Measurements from ENCODE around the gene QPRT. TPM values are rescaled to one million over a fixed set of nuclear protein-coding genes. Genes with fewer than 3 reads are reported as not detected.
"Not testable (repeated sequence)": the region's sequence is repeated elsewhere in the genome, so short reads cannot be mapped to it uniquely, and the experiment has no call there.

The QPRT gene
- total and polyA plus RNA-seq, 7 experiments from 2014 or later: 0.54 to 6.5 (median 0.90) TPM

GRCh38 chr16:29743827-29744531, 65.0 kb downstream of the QPRT start:
- peaks cover 0 to 3% (median 0%) of the 10 kb centered on the region in 5 donors for H3K27me3 Mint-ChIP-seq
- peak overlapping the region; percentile 76 for H3K4me3 ChIP-seq (ENCODE audit: low read length)
- DNase-seq: peak in 8 of 9 donors; percentile 33 to 63 (median 50)
- peak overlapping the region; percentile 72 to 100 (median 96) for H3K27ac Mint-ChIP-seq
- no peaks in the 10 kb centered on the region for H3K9me3 ChIP-seq (ENCODE audit: control insufficient read depth in 2 of 3, low read length in 3 of 3)
- H3K4me1 ChIP-seq (ENCODE audit: control insufficient read depth in 2 of 2, insufficient read depth in 2 of 2, low read length in 2 of 2): peaks cover 63 to 68% of the 10 kb centered on the region in 2 donors
- H3K36me3 Mint-ChIP-seq: peaks cover 11 to 64% (median 53%) of the 10 kb centered on the region in 5 donors
- peak overlapping the region; percentile 99 for H3K27ac ChIP-seq (ENCODE audit: low read depth, low read length)
- H3K36me3 ChIP-seq (ENCODE audit: control insufficient read depth in 2 of 3, insufficient read depth in 3 of 3, low read length in 3 of 3): peaks cover 6 to 38% (median 6%) of the 10 kb centered on the region in 3 experiments
- H3K9me3 Mint-ChIP-seq: peaks cover 0 to 8% (median 3%) of the 10 kb centered on the region in 11 donors
- peak overlapping the region; percentile 96 to 100 (median 99) for H3K4me3 Mint-ChIP-seq
- H3K4me1 Mint-ChIP-seq: peaks cover 56 to 80% (median 75%) of the 10 kb centered on the region in 7 donors
- intact Hi-C loops (cut with micrococcal nuclease): no loop called here
- CTCF ChIA-PET: interaction anchor here (0.8 to 6.6 kb wide), 5 partner anchors 13 to 61 kb away, joined by 3 to 25 read pairs (median 5); partner anchors contain the start of gene KIF22
- POLR2A ChIA-PET: interaction anchor here (0.6 to 8.5 kb wide), 18 partner anchors 11 to 322 kb away, joined by 3 to 79 read pairs (median 7); partner anchors contain the start of genes ALDOA, CDIPT, KIF22 and MAZ
- H3K27me3 ChIP-seq (ENCODE audit: control insufficient read depth in 2 of 2, insufficient read depth in 2 of 2, low read length in 2 of 2): no peaks in the 10 kb centered on the region
- peak; percentile 16 for ATAC-seq

- peak overlapping the region; percentile 96 to 100 (median 99) for H3K4me3 Mint-ChIP-seq
- Histone ChIP-seq H3K9me3 (ENCODE audit: control insufficient read depth in 2 of 3, low read length in 3 of 3) (no peaks in the 10 kb centered on the region), H3K4me3 (ENCODE audit: low read length) (peak overlapping the region; percentile 76), H3K27me3 (ENCODE audit: control insufficient read depth in 2 of 2, insufficient read depth in 2 of 2, low read length in 2 of 2) (no peaks in the 10 kb centered on the region), H3K27ac (ENCODE audit: low read depth, low read length) (peak overlapping the region; percentile 99), H3K4me1 (ENCODE audit: control insufficient read depth in 2 of 2, insufficient read depth in 2 of 2, low read length in 2 of 2) (peaks cover 58 to 63% of the 10 kb centered on the region in 2 donors), H3K36me3 (ENCODE audit: control insufficient read depth in 2 of 3, insufficient read depth in 3 of 3, low read length in 3 of 3) (peaks cover 6 to 38% (median 6%) of the 10 kb centered on the region in 3 experiments)
- CTCF ChIA-PET: interaction anchor here (1.2 to 6.6 kb wide), 4 partner anchors 13 to 45 kb away, joined by 4 to 25 read pairs (median 6); partner anchors contain the start of gene KIF22
- POLR2A ChIA-PET: interaction anchor here (0.6 to 8.5 kb wide), 17 partner anchors 8 to 321 kb away, joined by 3 to 79 read pairs (median 9); partner anchors contain the start of genes ALDOA, KIF22, MAZ and PAGR1
- intact Hi-C loops (cut with micrococcal nuclease): loop anchor here (1.0 to 5.0 kb wide), 2 partner anchors 42 to 63 kb away; partner anchors contain the start of gene MAZ (in 1 of the 2)
- DNase-seq (peak in 5 of 9 donors; percentile 28 to 47 (median 36)), ATAC-seq (no peak)
- peaks cover 0 to 3% (median 0%) of the 10 kb centered on the region in 5 donors for H3K27me3 Mint-ChIP-seq
- peaks cover 55 to 80% (median 72%) of the 10 kb centered on the region in 7 donors for H3K4me1 Mint-ChIP-seq
- peaks cover 0 to 8% (median 3%) of the 10 kb centered on the region in 11 donors for H3K9me3 Mint-ChIP-seq
- peak overlapping the region; percentile 95 to 100 (median 99) for H3K27ac Mint-ChIP-seq
- H3K36me3 Mint-ChIP-seq: peaks cover 11 to 61% (median 55%) of the 10 kb centered on the region in 5 donors
Observed at GRCh38 chr16:29744541-29745101, 65.6 kb downstream of the QPRT start.

- Histone ChIP-seq H3K9me3 (ENCODE audit: control insufficient read depth in 2 of 3, low read length in 3 of 3) (no peaks in the 10 kb centered on the region), H3K4me1 (ENCODE audit: control insufficient read depth in 2 of 2, insufficient read depth in 2 of 2, low read length in 2 of 2) (peaks cover 51 to 56% of the 10 kb centered on the region in 2 donors), H3K4me3 (ENCODE audit: low read length) (peak overlapping the region; percentile 76), H3K36me3 (ENCODE audit: control insufficient read depth in 2 of 3, insufficient read depth in 3 of 3, low read length in 3 of 3) (peaks cover 6 to 38% (median 6%) of the 10 kb centered on the region in 3 experiments), H3K27me3 (ENCODE audit: control insufficient read depth in 2 of 2, insufficient read depth in 2 of 2, low read length in 2 of 2) (no peaks in the 10 kb centered on the region), H3K27ac (ENCODE audit: low read depth, low read length) (peak overlapping the region; percentile 99)
- ATAC-seq (peak; percentile 58), DNase-seq (peak in 4 of 9 donors; percentile 56 to 75 (median 64))
- ChIA-PET POLR2A (interaction anchor here (0.6 to 8.5 kb wide), 19 partner anchors 9 to 440 kb away, joined by 3 to 79 read pairs (median 6); partner anchors contain the start of genes ALDOA, KIF22, MAZ and PAGR1), CTCF (interaction anchor here (1.2 to 6.6 kb wide), 6 partner anchors 12 to 70 kb away, joined by 3 to 25 read pairs (median 4); partner anchors contain the start of genes KIF22 and PAGR1)
- H3K27ac Mint-ChIP-seq: peak overlapping the region; percentile 95 to 100 (median 99)
- intact Hi-C loops (cut with micrococcal nuclease): loop anchor here (1.0 to 5.0 kb wide), 2 partner anchors 43 to 62 kb away; partner anchors contain the start of gene MAZ (in 1 of the 2)
- H3K9me3 Mint-ChIP-seq: peaks cover 0 to 8% (median 2%) of the 10 kb centered on the region in 11 donors
- peaks cover 4 to 57% (median 49%) of the 10 kb centered on the region in 5 donors for H3K36me3 Mint-ChIP-seq
- H3K27me3 Mint-ChIP-seq: peaks cover 0 to 3% (median 0%) of the 10 kb centered on the region in 5 donors
- H3K4me1 Mint-ChIP-seq: peaks cover 48 to 78% (median 68%) of the 10 kb centered on the region in 7 donors
- peak overlapping the region; percentile 96 to 100 (median 99) for H3K4me3 Mint-ChIP-seq
Observed at GRCh38 chr16:29745121-29745852, 66.3 kb downstream of the QPRT start.

GRCh38 chr16:29745853-29746345, 66.9 kb downstream of the QPRT start, which contains the start of gene C16orf54:
Gene C16orf54, minus strand, starts transcription at chr16:29745990. Its CDS starts 1,039 bp downstream, at chr16:29744951.
- H3K4me3 ChIP-seq (ENCODE audit: low read length): peak within 1 kb of the TSS; percentile 76
- no peaks in the 10 kb centered on the region for H3K9me3 ChIP-seq (ENCODE audit: control insufficient read depth in 2 of 3, low read length in 3 of 3)
- DNase-seq: peak; percentile 80 to 99 (median 98)
- H3K27me3 ChIP-seq (ENCODE audit: control insufficient read depth in 2 of 2, insufficient read depth in 2 of 2, low read length in 2 of 2): no peaks in the 10 kb centered on the region
- Mint-ChIP-seq H3K4me3 (peak within 1 kb of the TSS; percentile 96 to 100 (median 99)), H3K4me1 (peaks cover 42 to 71% (median 62%) of the 10 kb centered on the region in 7 donors), H3K27ac (peak within 1 kb of the TSS; percentile 95 to 100 (median 99)), H3K36me3 (peaks cover 4 to 52% (median 46%) of the 10 kb centered on the region in 5 donors), H3K9me3 (peaks cover 0 to 7% (median 2%) of the 10 kb centered on the region in 11 donors), H3K27me3 (peaks cover 0 to 3% (median 0%) of the 10 kb centered on the region in 5 donors)
- CTCF ChIA-PET: interaction anchor here (0.5 to 6.6 kb wide), 8 partner anchors 11 to 70 kb away, joined by 3 to 25 read pairs (median 4); partner anchors contain the start of genes KIF22 and PAGR1
- peaks cover 6 to 38% (median 6%) of the 10 kb centered on the region in 3 experiments for H3K36me3 ChIP-seq (ENCODE audit: control insufficient read depth in 2 of 3, insufficient read depth in 3 of 3, low read length in 3 of 3)
- peak within 1 kb of the TSS; percentile 99 for H3K27ac ChIP-seq (ENCODE audit: low read depth, low read length)
- POLR2A ChIA-PET: interaction anchor here (0.6 to 8.5 kb wide), 20 partner anchors 10 to 440 kb away, joined by 3 to 79 read pairs (median 6); partner anchors contain the start of genes KIF22, MAZ and PAGR1
- peak; percentile 91 for ATAC-seq
- H3K4me1 ChIP-seq (ENCODE audit: control insufficient read depth in 2 of 2, insufficient read depth in 2 of 2, low read length in 2 of 2): peaks cover 45 to 50% of the 10 kb centered on the region in 2 donors
- intact Hi-C loops (cut with micrococcal nuclease): loop anchor here (1.0 to 5.0 kb wide), 9 partner anchors 8 to 117 kb away; partner anchors contain the start of genes KIF22 (in 2 of the 2), CDIPT (in 1 of the 2) and MAZ (in 1 of the 2)

GRCh38 chr16:29746518-29746917, 67.5 kb downstream of the QPRT start:
- Histone ChIP-seq H3K4me3 (ENCODE audit: low read length) (peak overlapping the region; percentile 76), H3K4me1 (ENCODE audit: control insufficient read depth in 2 of 2, insufficient read depth in 2 of 2, low read length in 2 of 2) (peaks cover 39 to 44% of the 10 kb centered on the region in 2 donors), H3K36me3 (ENCODE audit: control insufficient read depth in 2 of 3, insufficient read depth in 3 of 3, low read length in 3 of 3) (peaks cover 6 to 34% (median 6%) of the 10 kb centered on the region in 3 experiments), H3K27ac (ENCODE audit: low read depth, low read length) (peak overlapping the region; percentile 99)
- ATAC-seq; H3K27me3 ChIP-seq (ENCODE audit: control insufficient read depth in 2 of 2, insufficient read depth in 2 of 2, low read length in 2 of 2); H3K9me3 Mint-ChIP-seq; H3K9me3 ChIP-seq (ENCODE audit: control insufficient read depth in 2 of 3, low read length in 3 of 3); H3K27me3 Mint-ChIP-seq: not testable (repeated sequence)
- Mint-ChIP-seq H3K27ac (peak overlapping the region; percentile 95 to 100 (median 99)), H3K36me3 (peaks cover 4 to 46% (median 40%) of the 10 kb centered on the region in 5 donors), H3K4me3 (peak overlapping the region; percentile 96 to 100 (median 99)), H3K4me1 (peaks cover 36 to 69% (median 56%) of the 10 kb centered on the region in 7 donors)
- DNase-seq: peak in 2 of 9 donors; percentile 13 to 23
- ChIA-PET CTCF (interaction anchor here (0.5 to 6.6 kb wide), 9 partner anchors 10 to 69 kb away, joined by 3 to 25 read pairs (median 3); partner anchors contain the start of genes KIF22 and PAGR1), POLR2A (interaction anchor here (0.6 to 8.5 kb wide), 18 partner anchors 9 to 439 kb away, joined by 3 to 79 read pairs (median 6); partner anchors contain the start of genes KIF22, MAZ and PAGR1)
- intact Hi-C loops (cut with micrococcal nuclease): loop anchor here (1.0 to 5.0 kb wide), 8 partner anchors 8 to 117 kb away; partner anchors contain the start of genes KIF22 (in 2 of the 2), CDIPT (in 1 of the 2) and MAZ (in 1 of the 2)
